GM21367 (cell line): ENCODE results near the gene BAD.

ENCODE experiments used
- ATAC-seq: cut with Tn5 transposase; IDR thresholded peaks from one replicate; pipeline ENCODE4 v1.9.1; 2021; ENCODE audit not compliant: unreplicated experiment

Gene BAD

DNA sequence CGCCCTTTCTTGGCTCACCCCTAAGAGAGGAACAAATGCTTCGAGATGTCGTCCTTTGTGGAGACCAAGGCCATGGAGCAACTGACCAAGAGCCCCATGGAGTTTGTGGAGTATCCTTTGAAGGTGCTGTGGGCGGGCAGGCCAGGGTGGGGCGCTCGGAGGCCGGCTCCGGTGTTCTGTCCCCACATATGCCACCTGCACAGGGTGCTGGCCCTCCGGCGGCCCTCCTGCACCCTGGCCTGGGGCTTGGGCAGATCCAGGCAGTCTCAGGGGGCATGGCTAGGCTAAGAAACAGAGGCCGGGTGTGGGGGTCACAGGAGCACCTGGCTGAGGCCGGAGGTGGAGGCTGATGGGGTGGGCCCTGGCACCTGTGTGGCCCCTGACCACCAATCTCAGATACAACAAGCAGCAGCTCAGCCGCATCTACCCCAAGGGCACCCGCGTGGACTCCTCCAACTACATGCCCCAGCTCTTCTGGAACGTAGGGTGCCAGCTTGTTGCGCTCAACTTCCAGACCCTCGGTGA is 22.8 kb downstream of the BAD start:
- ATAC-seq: no peak

DNA sequence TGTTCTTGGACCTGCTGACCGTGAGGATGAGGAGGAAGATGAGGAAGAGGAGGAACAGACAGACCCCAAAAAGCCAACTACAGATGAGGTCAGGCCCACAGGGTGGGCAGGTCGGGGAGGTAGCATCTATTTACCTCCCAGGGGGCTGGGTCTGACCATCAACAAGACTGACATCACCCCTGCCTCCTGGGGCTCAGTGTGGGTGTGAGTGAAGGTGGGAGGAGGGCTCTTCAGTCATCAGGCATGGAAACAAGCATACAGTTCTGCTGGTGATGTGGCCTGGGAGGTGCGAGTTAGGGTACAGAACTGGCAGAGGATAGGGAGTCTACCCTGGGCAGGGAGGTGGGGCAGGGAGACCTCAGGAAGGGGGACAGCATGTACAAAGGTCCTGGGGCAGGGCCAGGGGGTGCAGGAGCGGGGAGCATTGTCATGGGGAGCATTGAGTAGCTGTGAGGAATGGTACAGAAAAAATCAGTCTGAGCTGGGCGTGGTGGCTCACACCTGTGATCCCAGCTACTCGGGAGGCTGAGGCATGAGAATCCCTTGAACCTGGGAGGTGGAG is 24.2 kb downstream of the BAD start:
- no peak for ATAC-seq

- no peak for ATAC-seq
Observed at GRCh38 chr11:64259533-64260067, 24.9 kb downstream of the BAD start.

DNA sequence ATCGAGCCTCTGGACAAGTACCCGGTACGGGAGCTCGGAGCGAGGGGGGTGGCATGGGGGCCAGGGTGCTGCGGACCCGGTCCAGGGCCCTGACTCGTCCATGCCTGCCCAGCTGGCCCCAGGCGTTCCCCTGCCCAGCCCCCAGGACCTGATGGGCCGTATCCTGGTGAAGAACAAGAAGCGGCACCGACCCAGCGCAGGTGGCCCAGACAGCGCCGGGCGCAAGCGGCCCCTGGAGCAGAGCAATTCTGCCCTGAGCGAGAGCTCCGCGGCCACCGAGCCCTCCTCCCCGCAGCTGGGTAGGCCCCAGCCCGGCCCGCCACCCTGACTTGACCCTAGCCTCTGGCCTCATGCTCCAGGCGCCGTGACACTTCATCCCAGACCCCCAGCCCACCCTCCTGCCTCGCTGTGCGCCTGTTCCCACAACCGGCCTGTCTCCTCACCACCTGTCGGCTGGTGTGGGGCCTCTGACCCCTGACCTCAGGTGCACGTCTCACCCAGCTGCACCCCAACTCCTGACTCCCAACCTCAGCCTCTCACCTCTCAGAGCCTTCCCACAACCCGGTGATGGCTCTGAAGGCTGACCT is 25.4 kb downstream of the BAD start:
- no peak for ATAC-seq

- ATAC-seq: no peak
Observed at GRCh38 chr11:64258356-64258755, 26.1 kb downstream of the BAD start.

- ATAC-seq: no peak
Observed at GRCh38 chr11:64256300-64256699, 28.2 kb downstream of the BAD start.

DNA sequence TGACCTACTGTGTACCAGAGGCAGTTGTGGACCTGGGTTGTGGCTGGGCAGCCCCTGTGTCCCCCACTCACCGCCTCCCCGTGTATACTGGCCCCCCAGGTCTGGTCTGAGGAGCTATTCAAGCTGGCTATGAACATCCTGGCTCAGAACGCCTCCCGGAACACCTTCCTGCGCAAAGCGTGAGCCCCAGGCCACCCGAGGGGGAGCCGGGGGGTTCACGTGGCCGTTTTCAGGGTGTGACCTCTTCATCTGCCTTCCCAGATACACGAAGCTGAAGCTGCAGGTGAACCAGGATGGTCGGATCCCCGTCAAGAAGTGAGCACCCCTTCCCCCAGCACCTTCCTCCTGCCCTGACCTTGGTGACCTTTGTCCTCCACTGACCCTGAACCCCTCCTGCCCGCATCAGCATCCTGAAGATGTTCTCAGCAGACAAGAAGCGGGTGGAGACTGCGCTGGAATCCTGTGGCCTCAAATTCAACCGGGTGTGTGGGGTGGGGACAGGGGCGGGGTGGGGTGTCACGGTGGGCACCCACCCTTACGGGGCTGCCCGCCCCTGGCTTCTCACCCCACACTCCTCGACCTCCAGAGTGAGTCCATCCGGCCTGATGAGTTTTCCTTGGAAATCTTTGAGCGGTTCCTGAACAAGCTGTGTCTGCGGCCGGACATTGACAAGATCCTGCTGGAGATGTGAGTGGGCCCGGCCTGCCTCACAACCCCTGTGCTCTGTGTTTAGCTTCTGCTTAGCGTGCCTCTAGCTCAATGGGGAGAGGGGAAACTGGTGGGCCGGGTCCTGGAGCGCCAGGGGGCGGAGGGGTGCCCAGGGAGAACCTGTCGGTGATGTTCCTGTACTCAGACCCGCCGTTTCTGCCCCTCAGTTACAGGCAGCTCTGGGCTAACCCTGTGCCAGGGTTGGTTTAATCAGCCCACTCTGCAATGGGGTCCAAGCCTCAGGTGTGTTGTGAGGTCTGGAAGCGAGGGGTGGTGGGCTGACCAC is 29.0 kb downstream of the BAD start:
- no peak for ATAC-seq

DNA sequence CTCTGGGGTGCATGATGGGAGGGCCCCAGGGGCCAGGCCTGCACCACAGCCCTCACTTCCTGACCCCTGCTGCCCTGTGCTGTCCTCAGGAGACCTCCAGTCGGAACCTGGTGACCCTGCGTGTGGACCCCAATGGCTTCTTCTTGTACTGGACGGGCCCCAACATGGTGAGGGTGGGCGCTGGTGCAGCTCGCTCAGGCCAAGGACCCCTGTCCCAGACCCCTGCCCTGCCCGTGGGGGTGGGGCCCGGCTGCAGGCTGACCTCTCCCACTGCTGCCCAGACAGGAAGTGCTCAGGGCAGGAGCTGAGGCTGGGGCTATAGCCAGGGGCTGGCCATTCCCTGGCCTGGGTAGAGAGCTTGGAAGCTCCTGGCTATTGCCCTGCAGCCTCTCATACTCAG is 30.1 kb downstream of the BAD start:
- ATAC-seq: no peak

- no peak for ATAC-seq
Observed at GRCh38 chr11:64253481-64253880, 31.0 kb downstream of the BAD start.

DNA sequence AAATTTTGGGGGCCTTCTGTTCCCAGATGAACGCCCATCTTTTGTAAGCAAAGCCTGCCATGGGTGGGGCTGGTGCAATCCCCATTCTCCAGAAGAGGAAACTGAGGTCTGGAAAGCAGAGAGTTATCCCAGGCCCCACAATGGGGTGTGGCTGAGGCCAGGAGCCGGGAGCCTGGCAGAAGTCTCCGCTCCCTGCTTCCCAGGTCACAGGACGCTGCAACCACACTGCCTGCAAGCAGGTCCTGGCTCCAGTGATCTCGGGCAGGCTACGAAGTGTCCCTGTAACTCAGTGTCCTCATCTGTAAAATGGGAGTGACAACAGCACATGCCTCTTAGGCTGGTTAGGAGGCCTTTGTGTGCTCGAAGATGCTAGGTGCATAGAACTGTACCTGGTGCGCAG is 31.4 kb downstream of the BAD start:
- no peak for ATAC-seq

GRCh38 chr11:64252003-64252872 is 32.2 kb downstream of the BAD start:
- ATAC-seq: no peak

GRCh38 chr11:64251753-64252002 is 32.8 kb downstream of the BAD start:
- ATAC-seq: no peak

GRCh38 chr11:64251016-64251752 is 33.3 kb downstream of the BAD start, which contains the start of gene PLCB3:
PLCB3 (plus strand) TSS chr11:64251530; CDS start chr11:64251650, 120 bp downstream.
- ATAC-seq: peak; percentile 29

DNA sequence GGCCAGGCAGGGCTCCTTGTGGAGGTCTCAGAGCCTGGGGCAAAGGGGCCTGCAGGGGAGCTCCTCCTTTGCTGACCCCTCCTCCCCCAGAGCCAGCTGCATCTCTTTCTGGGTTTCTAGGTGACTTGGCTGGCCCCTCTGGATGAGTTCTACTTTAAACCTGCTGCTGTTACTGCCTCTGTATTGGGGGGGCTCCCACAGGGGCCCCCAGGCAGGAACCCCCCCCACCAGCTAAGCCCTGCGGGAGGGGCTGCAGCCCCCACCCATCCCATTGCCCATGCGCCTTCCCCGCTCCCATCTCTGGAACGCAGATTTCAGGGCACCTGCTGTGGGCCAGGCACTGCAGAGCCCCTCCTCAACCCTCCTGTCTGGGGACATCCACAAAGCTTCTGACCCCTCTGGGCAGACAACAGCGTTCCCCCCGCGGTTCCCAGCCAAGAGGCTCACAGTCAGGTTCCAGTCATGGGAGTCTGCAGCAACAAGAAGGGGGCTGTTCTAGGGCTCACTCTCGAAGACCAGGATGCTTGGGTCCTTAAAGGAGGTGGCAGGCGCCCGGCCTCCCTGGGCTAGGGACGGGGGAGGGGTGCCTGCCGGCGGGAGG is 34.0 kb downstream of the BAD start:
- ATAC-seq: no peak

DNA sequence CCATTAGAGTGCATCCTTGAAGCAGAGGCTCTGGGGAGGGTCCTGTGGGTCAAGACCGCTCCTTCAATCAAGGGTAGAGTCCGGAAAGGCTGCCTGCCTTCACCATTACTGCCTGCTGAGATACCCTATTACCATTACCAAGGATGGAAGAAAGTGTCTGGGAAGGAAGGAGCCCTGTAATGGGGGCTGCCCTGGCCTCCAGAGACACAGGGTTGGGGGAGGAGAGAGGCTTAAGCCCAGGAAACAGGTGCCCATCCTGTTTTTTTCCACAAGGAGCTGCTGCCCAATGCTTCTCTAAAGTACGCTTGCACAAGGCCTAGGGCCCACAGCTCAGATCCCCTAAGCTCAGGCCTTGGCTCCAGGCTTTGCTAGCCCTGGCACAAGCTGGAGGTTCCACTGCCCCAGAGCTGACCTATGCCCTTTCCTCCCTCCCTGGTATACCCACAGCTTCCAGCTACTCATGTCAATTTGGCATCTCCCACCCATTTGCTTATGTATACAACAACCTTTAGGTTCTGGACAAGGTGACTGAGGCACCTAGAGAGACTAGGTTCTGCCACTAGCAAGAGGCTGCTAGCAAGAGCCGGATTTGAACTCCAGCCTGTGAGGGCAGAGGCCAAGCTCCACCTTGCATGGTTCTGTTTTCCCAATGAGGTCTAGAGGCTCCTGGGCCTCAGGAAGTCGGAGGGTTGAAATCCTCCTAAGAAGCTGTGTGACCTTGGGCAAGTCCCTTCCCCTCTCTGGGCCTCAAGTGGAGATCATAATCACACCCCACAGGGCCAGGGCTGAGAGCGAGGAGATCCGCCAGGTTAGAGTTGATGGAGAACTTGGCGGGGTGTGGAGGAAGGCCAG is 34.7 kb downstream of the BAD start:
- ATAC-seq: no peak

- ATAC-seq: no peak
Observed at GRCh38 chr11:64249038-64249437, 35.4 kb downstream of the BAD start.

DNA sequence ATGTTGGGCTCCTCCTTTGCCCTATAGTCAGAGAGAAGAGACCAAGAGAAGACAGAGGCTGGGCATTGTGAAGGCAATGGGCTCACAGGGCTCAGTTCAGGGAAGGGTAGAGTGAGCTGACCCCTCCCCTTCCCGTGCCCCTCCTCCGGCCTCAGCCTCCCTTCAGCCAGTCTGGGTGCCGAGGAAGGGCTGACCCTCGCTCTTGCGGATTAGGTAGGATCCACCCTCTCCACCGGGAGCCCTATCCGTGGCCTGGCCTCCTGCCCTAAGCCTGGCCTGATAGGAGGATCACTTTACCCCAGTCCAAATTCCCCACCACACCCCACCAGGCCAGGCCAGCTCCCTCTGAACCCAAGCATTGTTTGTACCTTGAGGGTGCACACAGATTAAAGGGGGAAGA is 35.9 kb downstream of the BAD start:
- ATAC-seq: no peak

DNA sequence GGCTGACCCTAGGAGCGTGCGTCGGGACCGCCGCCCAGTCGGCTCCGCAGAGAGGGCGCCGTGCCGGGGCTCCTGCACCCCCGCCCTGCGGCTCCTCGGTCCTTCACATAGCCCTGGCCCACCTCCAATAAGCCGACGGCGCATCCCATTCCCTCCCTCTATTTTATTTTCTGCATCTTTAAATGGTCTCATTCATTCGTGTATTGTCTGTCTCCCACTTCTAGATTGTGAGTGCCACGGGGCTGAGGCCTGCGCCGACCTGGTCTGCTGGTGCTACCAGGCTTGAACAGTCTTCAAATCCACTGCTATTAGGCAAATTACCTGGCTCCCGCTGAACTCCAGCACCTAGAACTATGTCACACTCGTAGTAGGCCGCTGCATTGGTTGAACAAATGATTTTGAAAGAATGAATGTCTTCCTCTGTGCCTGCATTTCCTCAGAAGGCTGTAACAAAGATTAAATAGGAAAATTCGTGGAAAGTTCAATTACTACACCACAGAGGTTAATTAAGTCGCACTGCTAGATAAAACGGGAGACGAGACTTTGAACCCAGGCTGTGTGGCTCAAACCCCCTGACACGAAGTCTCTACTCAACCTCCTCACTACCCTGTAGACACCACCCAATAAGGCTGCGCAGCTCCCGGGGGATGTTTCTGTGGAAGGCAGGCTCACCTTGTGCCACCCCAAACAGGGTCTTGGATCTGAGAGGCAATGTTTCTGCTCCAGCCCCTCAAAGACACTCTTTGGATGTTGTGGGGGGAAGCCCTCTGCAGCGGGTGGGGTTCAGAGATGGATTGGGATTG is 36.5 kb downstream of the BAD start:
- no peak for ATAC-seq
